K562 (cell line): ENCODE measurements around the gene RAG2. TPM values are rescaled to one million over a fixed set of nuclear protein-coding genes. Genes with fewer than 3 reads are reported as not detected.

Experiments
- ATAC-seq: fragments of 200-7000 bp; cut with Tn5 transposase; 3 replicates; pipeline ENCODE4 v1.9.1; 2020; ENCODE audit warnings: moderate library complexity
- BruUV-seq: library from RNA; stranded (reverse); fragments of 400-500 nt; replicated peaks from 2 replicates; lab custom pipeline; 2021; lab: Mats Ljungman, UMichigan
- CTCF ChIA-PET: fragments of 300-600 bp; formaldehyde crosslinking; extraction: SDS; loops from one replicate; lab custom pipeline; 2021; ENCODE audit warnings: low intra/inter-chr PET ratio; lab: Yijun Ruan, JAX
- POLR2A ChIA-PET: fragments of 300-600, 350-650 bp; sonication (Branson Sonifier 250); formaldehyde crosslinking; extraction: SDS; loops from one replicate; lab custom pipeline; 2021; ENCODE audit warnings: antibody characterized with exemption, inconsistent platforms; lab: Yijun Ruan, JAX
- DNase-seq, 4 experiments: peaks; one replicate each; pipeline versions ENCODE4 v3.0.0 to v3.0.0-alpha.2; 2011 to 2018; ENCODE audit warnings: low spot score in 3 of 4, mixed read lengths in 3 of 4; ENCODE audit errors: extremely low read depth in 1 of 4
- FAIRE-seq: peaks from 2 replicates; lab custom pipeline; 2011; peaks lifted over from hg19 to GRCh38; lab: Jason Lieb, UNC
- H2AFZ ChIP-seq: 2 replicates; pipeline ENCODE4 v1.6.0; 2011; ENCODE audit warnings: low read depth, low read length, control low read depth, inconsistent platforms
- H3K27ac ChIP-seq: fragments of 200-600 bp; 3 replicates; pipeline ENCODE4 v1.8.0; 2011; ENCODE audit warnings: low read depth, mild to moderate bottlenecking, control low read depth, inconsistent platforms, low read length, moderate library complexity, mixed read lengths; ENCODE audit errors: extremely low read depth
- H3K27me3 ChIP-seq, 2 experiments: fragments of 300-600 bp in 1 of 2; 2 replicates in 1 of 2; 3 replicates in 1 of 2; pipeline versions ENCODE4 v1.6.0 to v1.8.0; 2011; ENCODE audit warnings: inconsistent platforms in 2 of 2, low read length in 2 of 2, mild to moderate bottlenecking in 1 of 2, mixed read lengths in 1 of 2, moderate library complexity in 1 of 2; ENCODE audit not compliant: control insufficient read depth in 2 of 2, insufficient read depth in 2 of 2
- H3K36me3 ChIP-seq: fragments of 300-600 bp; 3 replicates; pipeline ENCODE4 v1.8.0; 2011; ENCODE audit warnings: mild to moderate bottlenecking, low read length, inconsistent platforms; ENCODE audit not compliant: control insufficient read depth, insufficient read depth
- H3K4me1 ChIP-seq, 2 experiments: fragments of 200-600 bp in 1 of 2; replicated peaks in 1 of 2; 2 replicates in 1 of 2; 3 replicates in 1 of 2; pipeline versions ENCODE4 v1.5.1 to v1.8.0; 2011; ENCODE audit warnings: inconsistent platforms in 2 of 2, low read length in 2 of 2, mild to moderate bottlenecking in 1 of 2, mixed read lengths in 1 of 2, moderate library complexity in 1 of 2; ENCODE audit not compliant: control insufficient read depth in 2 of 2, insufficient read depth in 2 of 2
- H3K4me2 ChIP-seq: 2 replicates; pipeline ENCODE4 v1.6.1; 2011; ENCODE audit warnings: low read length, control low read depth, inconsistent platforms, mixed read lengths; ENCODE audit not compliant: insufficient read depth
- H3K4me3 ChIP-seq: fragments of 200-600 bp; sonication (generic), shearing (Covaris generic); 2 replicates; pipeline ENCODE4 v1.5.1; 2016; ENCODE audit warnings: control low read depth, inconsistent platforms
- H3K79me2 ChIP-seq: fragments of 200-600 bp; 3 replicates; pipeline ENCODE4 v1.8.0; 2011; ENCODE audit warnings: low read length, inconsistent platforms; ENCODE audit not compliant: control insufficient read depth, insufficient read depth
- H3K9ac ChIP-seq, 2 experiments: 2 replicates each; pipeline versions ENCODE4 v1.6.0 to v1.6.1; 2011; ENCODE audit warnings: low read depth in 2 of 2, low read length in 2 of 2, control low read depth in 1 of 2, inconsistent platforms in 1 of 2, mild to moderate bottlenecking in 1 of 2, mixed read lengths in 1 of 2; ENCODE audit not compliant: insufficient read depth in 1 of 2
- H3K9me1 ChIP-seq: one replicate; pipeline ENCODE4 v1.6.0; 2011; ENCODE audit warnings: inconsistent platforms, mild to moderate bottlenecking, low read length, moderate library complexity; ENCODE audit not compliant: control insufficient read depth, insufficient read depth
- H3K9me3 ChIP-seq: replicated peaks from 2 replicates; pipeline ENCODE4 v1.5.1; 2011; ENCODE audit warnings: low read depth, low read length, inconsistent platforms; ENCODE audit not compliant: control insufficient read depth, insufficient read depth
- H4K20me1 ChIP-seq: replicated peaks from 2 replicates; pipeline ENCODE4 v1.6.1; 2011; ENCODE audit warnings: low read length, inconsistent platforms, mixed read lengths; ENCODE audit not compliant: control insufficient read depth, insufficient read depth
- ARID2 ChIP-seq: fragments of 450-650 bp; IDR thresholded peaks from 2 replicates; pipeline ENCODE4 v1.6.1; 2017; ENCODE audit warnings: antibody characterized with exemption, mild to moderate bottlenecking
- ATF7 ChIP-seq: fragments of 450-650 bp; IDR thresholded peaks from 2 replicates; pipeline ENCODE4 v1.7.1; 2014; ENCODE audit warnings: mild to moderate bottlenecking, moderate library complexity
- CCAR2 ChIP-seq: fragments of 200-400 bp; formaldehyde crosslinking; IDR thresholded peaks from 2 replicates; pipeline ENCODE4 v1.6.1; 2017; ENCODE audit warnings: mild to moderate bottlenecking, low read depth, low read length
- E4F1 ChIP-seq: fragments of 250-450 bp; sonication (Bioruptor Pico); IDR thresholded peaks from 2 replicates; pipeline ENCODE4 v1.5.0; 2021; ENCODE audit warnings: mild to moderate bottlenecking, borderline replicate concordance
- KAT8 ChIP-seq: fragments of 450-650 bp; IDR thresholded peaks from 2 replicates; pipeline ENCODE4 v1.6.1; 2016; ENCODE audit warnings: low read depth, mild to moderate bottlenecking
- KDM2B ChIP-seq: fragments of 250-450 bp; sonication (Bioruptor Pico); IDR thresholded peaks from 2 replicates; pipeline ENCODE4 v1.8.0; 2021; ENCODE audit warnings: mild to moderate bottlenecking, moderate library complexity
- PBX2 ChIP-seq, 2 experiments: IDR thresholded peaks in 1 of 2; conservative IDR thresholded peaks in 1 of 2; 2 replicates each; pipeline ENCODE4 v1.6.1; 2016; ENCODE audit warnings: low read depth in 2 of 2, mild to moderate bottlenecking in 1 of 2, missing compliant biosample characterization in 1 of 2, missing genetic modification characterization in 1 of 2, moderate library complexity in 1 of 2
- SAP30 ChIP-seq: fragments of 200-600 bp; sonication (generic); IDR thresholded peaks from 2 replicates; pipeline ENCODE4 v1.6.1; 2012; ENCODE audit warnings: borderline replicate concordance, low read depth, mild to moderate bottlenecking, moderate library complexity, low read length, control low read depth, inconsistent platforms; ENCODE audit not compliant: insufficient read depth, poor library complexity, severe bottlenecking
- SRF ChIP-seq, 2 experiments: fragments of 250-450, 450-650 bp in 1 of 2; sonication (Bioruptor Pico) in 1 of 2; sonication (generic) in 1 of 2; formaldehyde crosslinking; IDR thresholded peaks; 2 replicates each; pipeline versions ENCODE4 v1.5.0 to v1.5.1; 2020 to 2022; ENCODE audit warnings: mild to moderate bottlenecking in 1 of 2, missing genetic modification reagents in 1 of 2
- SRSF3 ChIP-seq: fragments of 200-400 bp; formaldehyde crosslinking; IDR thresholded peaks from 2 replicates; pipeline ENCODE4 v1.6.1; 2016; ENCODE audit warnings: mild to moderate bottlenecking, low read length, moderate library complexity; ENCODE audit not compliant: insufficient read depth
- ZNF785 ChIP-seq: fragments of 250-450 bp; sonication (Bioruptor Pico); IDR thresholded peaks from 2 replicates; pipeline ENCODE4 v1.4.0; 2020; ENCODE audit warnings: mild to moderate bottlenecking
- WGBS: fragments of 100-300 bp; shearing (Covaris generic); methylation state at CpG from one replicate; pipeline ENCODE4 v1.1.6; 2016; ENCODE audit warnings: low coverage, mixed read lengths; ENCODE audit not compliant: insufficient coverage; ENCODE audit errors: missing lambda C conversion rate; 5-methylcytosine and 5-hydroxymethylcytosine counted together
- in situ Hi-C: fragments of 300-500 bp; cut with MboI; formaldehyde crosslinking; loops from 4 replicates; pipeline ENCODE4 v1.15.0; 2018; ENCODE audit warnings: inconsistent platforms, mixed read lengths
- intact Hi-C: fragments of 100-400 bp; cut with micrococcal nuclease; formaldehyde crosslinking; loops from 2 replicates; pipeline ENCODE4 v1.14.2; 2022
- polyA plus RNA-seq, 8 experiments: library from polyadenylated mRNA; depleted of rRNA in 4 of 8; stranded (reverse) in 5 of 8; unstranded in 3 of 8; fragments of >200 nt; fragmentation: Nextera tagmentation in 2 of 8; fragmentation: Illumina TruSeq in 1 of 8; extraction: Ambion mirVana in 2 of 8; extraction: Trizol in 1 of 8; gene quantifications; 2 replicates each; pipeline versions ENCODE4 v1.2.1 to v1.2.3, GENCODE V29; 2011 to 2014; ENCODE audit warnings: inconsistent platforms in 1 of 8, missing spikeins in 1 of 8
- total RNA-seq, 7 experiments: library from RNA; depleted of rRNA in 6 of 7; stranded (reverse); fragments of >200 nt in 6 of 7; fragmentation: Illumina TruSeq in 2 of 7; extraction: Trizol in 2 of 7; gene quantifications; 2 replicates each; pipeline versions ENCODE4 v1.2.1 to v1.2.3, GENCODE V29; 2011 to 2021; ENCODE audit warnings: low replicate concordance in 1 of 7
- TF ChIP-seq, protein P1 (sequence below): fragments of 250-450 bp; sonication (Bioruptor Pico); IDR thresholded peaks from 2 replicates; pipeline ENCODE4 v1.4.0; 2020
- TF ChIP-seq, protein P2 (sequence below): sonication (generic); formaldehyde crosslinking; IDR thresholded peaks from 2 replicates; pipeline ENCODE4 v1.9.0; 2022; ENCODE audit warnings: mild to moderate bottlenecking, missing genetic modification reagents
- TF ChIP-seq, protein P3 (sequence below): sonication (generic); formaldehyde crosslinking; IDR thresholded peaks from 2 replicates; pipeline ENCODE4 v1.8.0; 2022; ENCODE audit warnings: missing genetic modification reagents, mild to moderate bottlenecking, moderate library complexity, borderline replicate concordance

The RAG2 gene
- total and polyA plus RNA-seq, 9 of the 15 experiments (the other 6 are each of a cell fraction or from before 2014, with no cell fraction given): 0.06 to 2.7 (median 0.26) TPM; not detected in 3

GRCh38 chr11:36609383-36609782 lies 11.3 kb upstream of the RAG2 start:
- Histone ChIP-seq H2AFZ (no peak overlapping the region), H3K9me3 (no peaks in the 10 kb centered on the region), H3K4me2 (no peak overlapping the region), H3K4me3 (no peak overlapping the region), H3K27ac (no peak overlapping the region), H3K36me3 (no peaks in the 10 kb centered on the region), H3K9me1 (no peaks in the 10 kb centered on the region), H4K20me1 (no peaks in the 10 kb centered on the region; the same call in 1 of the 2 replicates), H3K79me2 (no peaks in the 10 kb centered on the region), H3K9ac (no peak overlapping the region), H3K27me3 (no peaks in the 10 kb centered on the region), H3K4me1 (no peaks in the 10 kb centered on the region)
- DNase-seq (peak in 1 of 4 experiments; percentile 4), FAIRE-seq (no peak), ATAC-seq (no peak)
- WGBS: 10% methylated on average over 2 of the region's 2 CpGs
- ChIA-PET CTCF (no interaction called here), POLR2A (interaction anchor here (1.0 to 1.9 kb wide), 2 partner anchors 9 to 15 kb away, joined by 4 to 5 read pairs; partner anchors contain the start of gene IFTAP)
- intact Hi-C loops (no loop called here), in situ Hi-C loops (no loop called here)
- no TSS peak for BruUV-seq
- TF ChIP-seq ARID2 (no peak), SRF (CRISPR knock-in tag; IDR thresholded peaks at IDR 0.05) (no peak), E4F1 (CRISPR knock-in tag) (no peak), ATF7 (no peak), KDM2B (CRISPR knock-in tag) (no peak), KAT8 (no peak), SRSF3 (no peak), ZNF785 (CRISPR knock-in tag) (no peak), CCAR2 (no peak), SAP30 (no peak), PBX2 (CRISPR knock-in tag; IDR thresholded peaks at IDR 0.05; ENCODE audit: low read depth) (no peak), PBX2 (tag; conservative IDR thresholded peaks at IDR 0.05; ENCODE audit: low read depth) (0 out of 2 replicates have a peak, but pooled peaks have one; percentile 17)
- TF ChIP-seq, protein P1, sequence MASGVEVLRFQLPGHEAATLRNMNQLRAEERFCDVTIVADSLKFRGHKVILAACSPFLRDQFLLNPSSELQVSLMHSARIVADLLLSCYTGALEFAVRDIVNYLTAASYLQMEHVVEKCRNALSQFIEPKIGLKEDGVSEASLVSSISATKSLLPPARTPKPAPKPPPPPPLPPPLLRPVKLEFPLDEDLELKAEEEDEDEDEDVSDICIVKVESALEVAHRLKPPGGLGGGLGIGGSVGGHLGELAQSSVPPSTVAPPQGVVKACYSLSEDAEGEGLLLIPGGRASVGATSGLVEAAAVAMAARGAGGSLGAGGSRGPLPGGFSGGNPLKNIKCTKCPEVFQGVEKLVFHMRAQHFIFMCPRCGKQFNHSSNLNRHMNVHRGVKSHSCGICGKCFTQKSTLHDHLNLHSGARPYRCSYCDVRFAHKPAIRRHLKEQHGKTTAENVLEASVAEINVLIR (CRISPR knock-in tag): no peak
- TF ChIP-seq, protein P2, sequence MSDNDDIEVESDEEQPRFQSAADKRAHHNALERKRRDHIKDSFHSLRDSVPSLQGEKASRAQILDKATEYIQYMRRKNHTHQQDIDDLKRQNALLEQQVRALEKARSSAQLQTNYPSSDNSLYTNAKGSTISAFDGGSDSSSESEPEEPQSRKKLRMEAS (CRISPR knock-in tag): no peak
- TF ChIP-seq, protein P3, sequence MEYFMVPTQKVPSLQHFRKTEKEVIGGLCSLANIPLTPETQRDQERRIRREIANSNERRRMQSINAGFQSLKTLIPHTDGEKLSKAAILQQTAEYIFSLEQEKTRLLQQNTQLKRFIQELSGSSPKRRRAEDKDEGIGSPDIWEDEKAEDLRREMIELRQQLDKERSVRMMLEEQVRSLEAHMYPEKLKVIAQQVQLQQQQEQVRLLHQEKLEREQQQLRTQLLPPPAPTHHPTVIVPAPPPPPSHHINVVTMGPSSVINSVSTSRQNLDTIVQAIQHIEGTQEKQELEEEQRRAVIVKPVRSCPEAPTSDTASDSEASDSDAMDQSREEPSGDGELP (CRISPR knock-in tag): no peak
